Bone marrow (tissue), 2 donors: Measurements from ENCODE around the gene IMPDH1.

Experiments
- DNase-seq, 2 donors: peaks; one replicate each; lab custom pipeline; 2025; lab: John Stamatoyannopoulos, UW

The IMPDH1 gene

GRCh38 chr7:128387216-128388144 is 22.3 kb downstream of the IMPDH1 start:
- peak; percentile 37 to 54 for DNase-seq

- no peak for DNase-seq
Measured at GRCh38 chr7:128385988-128386925, 23.5 kb downstream of the IMPDH1 start.

GRCh38 chr7:128384726-128385125 is 25.1 kb downstream of the IMPDH1 start:
- peak in 1 of 2 donors; percentile 40 for DNase-seq

GRCh38 chr7:128383776-128384175 is 26.0 kb downstream of the IMPDH1 start:
- DNase-seq, result no peak

- DNase-seq, result no peak
Measured at GRCh38 chr7:128381161-128381821, 28.5 kb downstream of the IMPDH1 start.

GRCh38 chr7:128380483-128381106 is 29.2 kb downstream of the IMPDH1 start:
- no peak for DNase-seq

- no peak for DNase-seq
Measured at GRCh38 chr7:128379900-128380479, 29.8 kb downstream of the IMPDH1 start.

GRCh38 chr7:128378637-128379036 is 31.1 kb downstream of the IMPDH1 start:
- DNase-seq, result no peak

GRCh38 chr7:128376077-128376476 is 33.7 kb downstream of the IMPDH1 start:
- DNase-seq, result no peak

- no peak for DNase-seq
Measured at GRCh38 chr7:128374041-128374440, 35.7 kb downstream of the IMPDH1 start.

GRCh38 chr7:128373606-128374005 is 36.2 kb downstream of the IMPDH1 start:
- no peak for DNase-seq

GRCh38 chr7:128370491-128370890 is 39.3 kb downstream of the IMPDH1 start:
- DNase-seq, result peak in 1 of 2 donors; percentile 18

GRCh38 chr7:128366986-128367385 is 42.8 kb downstream of the IMPDH1 start:
- no peak for DNase-seq

GRCh38 chr7:128366300-128366699 is 43.5 kb downstream of the IMPDH1 start:
- DNase-seq, result no peak

GRCh38 chr7:128365432-128365831 is 44.4 kb downstream of the IMPDH1 start:
- no peak for DNase-seq

GRCh38 chr7:128364166-128364870 is 45.5 kb downstream of the IMPDH1 start:
- DNase-seq, result no peak

GRCh38 chr7:128363261-128363721 is 46.5 kb downstream of the IMPDH1 start:
- no peak for DNase-seq

GRCh38 chr7:128362670-128363069 is 47.1 kb downstream of the IMPDH1 start:
- DNase-seq, result no peak

- DNase-seq, result no peak
Measured at GRCh38 chr7:128361411-128362379, 48.1 kb downstream of the IMPDH1 start, which contains the start of gene PRRT4. TSS of gene PRRT4 (minus strand) at chr7:128361690.
